Activated T-cell treated with anti-CD3 and anti-CD28 coated beads, Interleukin-2, amount 50 U/mL, for 24 hours (primary cell): ENCODE data around the gene SMYD3.
"Not testable (repeated sequence)": the region's sequence is repeated elsewhere in the genome, so short reads cannot be mapped to it uniquely, and the experiment has no call there.

Source experiments
- DNase-seq: peaks from one replicate; pipeline ENCODE4 v3.0.0-alpha.2; 2020
- H3K27ac Mint-ChIP-seq: 2 replicates; pipeline ENCODE4 v1.8.0; 2020; ENCODE audit warnings: mild to moderate bottlenecking, mixed read lengths
- H3K27me3 Mint-ChIP-seq: 2 replicates; pipeline ENCODE4 v1.8.0; 2020; ENCODE audit warnings: mixed read lengths
- H3K36me3 Mint-ChIP-seq: 2 replicates; pipeline ENCODE4 v1.8.0; 2020; ENCODE audit warnings: low read depth, mixed read lengths
- H3K4me1 Mint-ChIP-seq: 2 replicates; pipeline ENCODE4 v1.8.0; 2020; ENCODE audit warnings: low read depth, mixed read lengths
- H3K4me3 Mint-ChIP-seq: 2 replicates; pipeline ENCODE4 v1.8.0; 2020; ENCODE audit warnings: mild to moderate bottlenecking, moderate library complexity, mixed read lengths
- H3K9me3 Mint-ChIP-seq: 2 replicates; pipeline ENCODE4 v1.8.0; 2020; ENCODE audit warnings: mixed read lengths

The SMYD3 gene

DNA sequence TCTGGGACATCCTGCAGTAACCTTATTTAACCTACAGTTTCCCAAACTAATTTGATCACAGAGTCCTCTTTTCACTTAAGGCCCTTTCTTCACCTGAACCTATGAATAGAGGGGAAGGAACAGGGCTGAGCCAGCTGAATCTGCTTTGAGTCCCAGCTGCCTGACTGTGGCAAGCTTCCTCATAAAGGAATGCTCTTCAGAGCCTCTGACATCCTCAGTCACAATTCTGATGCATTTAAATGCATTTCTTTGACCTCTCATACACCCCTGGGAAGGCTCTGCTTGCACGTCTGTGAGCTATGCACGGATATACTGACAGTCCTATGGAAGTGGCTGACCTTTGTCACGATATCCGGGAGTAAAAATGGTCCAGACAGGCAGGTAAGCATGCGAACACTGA lies 673.1 kb downstream of the SMYD3 start:
- H3K9me3 Mint-ChIP-seq = no peaks in the 10 kb centered on the region
- no peak overlapping the region for H3K27ac Mint-ChIP-seq
- H3K27me3 Mint-ChIP-seq = no peaks in the 10 kb centered on the region

DNA sequence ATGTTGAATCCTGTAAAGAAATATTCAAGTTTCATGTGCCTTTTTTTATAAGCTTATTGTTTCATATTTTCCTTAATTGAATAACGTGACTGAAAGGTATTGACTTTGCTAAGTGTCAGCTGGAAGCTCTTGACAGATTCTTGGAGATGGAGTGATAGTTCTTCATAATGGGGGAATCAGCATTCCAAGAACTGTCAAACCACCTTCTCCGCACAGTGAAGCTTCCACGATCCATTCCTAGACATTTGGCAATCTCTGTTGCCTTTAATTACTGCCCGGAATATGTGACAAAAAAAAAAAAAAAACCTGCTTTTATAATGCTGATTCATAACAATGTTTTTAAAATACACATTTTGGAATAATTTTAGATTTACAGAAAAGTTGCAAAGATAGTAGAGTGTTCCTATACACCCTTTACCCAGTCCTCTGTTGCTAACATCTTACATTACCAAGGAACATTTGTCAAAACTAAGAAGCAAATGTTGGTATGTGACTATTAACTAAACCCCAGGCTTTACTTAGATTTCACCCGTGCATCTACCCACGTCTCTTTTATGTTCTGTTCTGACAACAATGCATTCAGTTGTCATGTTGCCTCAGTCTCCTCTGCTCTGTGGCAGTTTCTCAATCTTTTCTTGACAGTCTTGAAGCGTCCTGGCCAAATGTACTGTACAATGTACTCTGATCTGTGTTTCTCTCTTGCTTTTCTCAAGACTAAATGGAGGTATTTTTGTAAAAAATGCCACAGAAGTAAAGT lies 674.1 kb downstream of the SMYD3 start:
- Mint-ChIP-seq H3K4me1 (peaks cover 4% of the 10 kb centered on the region), H3K4me3 (no peak overlapping the region), H3K36me3 (peaks cover 57% of the 10 kb centered on the region), H3K27me3 (no peaks in the 10 kb centered on the region), H3K27ac (no peak overlapping the region), H3K9me3 (no peaks in the 10 kb centered on the region)
- DNase-seq = no peak

More for the DNA sequence above, 673.1 kb downstream of the SMYD3 start:
- Mint-ChIP-seq H3K4me1 (peaks cover 5% of the 10 kb centered on the region), H3K36me3 (peaks cover 57% of the 10 kb centered on the region), H3K4me3 (no peak overlapping the region)
- DNase-seq = no peak

DNA sequence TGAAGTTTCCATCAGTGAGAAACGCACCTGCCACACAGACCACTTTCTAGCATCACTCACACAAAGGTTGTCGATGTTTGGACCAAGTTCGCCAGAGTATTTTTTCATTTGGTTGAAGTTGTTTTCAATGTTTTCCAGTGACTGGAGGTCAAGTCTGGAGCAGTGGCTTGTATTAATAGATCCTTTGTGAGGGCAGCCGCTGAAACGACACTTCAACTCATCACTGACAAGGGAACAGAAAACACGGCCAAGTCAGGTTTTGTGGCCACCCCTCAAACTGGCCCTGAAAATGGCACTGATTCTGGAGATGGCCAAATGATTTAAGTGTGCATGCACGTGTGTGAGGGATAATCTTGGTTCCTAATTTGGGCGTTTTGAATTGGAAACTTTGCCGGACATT lies 675.6 kb downstream of the SMYD3 start:
- H3K9me3 Mint-ChIP-seq = peaks cover 7% of the 10 kb centered on the region
- H3K4me3 Mint-ChIP-seq = no peak overlapping the region
- peaks cover 49% of the 10 kb centered on the region for H3K36me3 Mint-ChIP-seq
- no peak overlapping the region for H3K27ac Mint-ChIP-seq
- no peak for DNase-seq
- H3K27me3 Mint-ChIP-seq = no peaks in the 10 kb centered on the region
- no peaks in the 10 kb centered on the region for H3K4me1 Mint-ChIP-seq

DNA sequence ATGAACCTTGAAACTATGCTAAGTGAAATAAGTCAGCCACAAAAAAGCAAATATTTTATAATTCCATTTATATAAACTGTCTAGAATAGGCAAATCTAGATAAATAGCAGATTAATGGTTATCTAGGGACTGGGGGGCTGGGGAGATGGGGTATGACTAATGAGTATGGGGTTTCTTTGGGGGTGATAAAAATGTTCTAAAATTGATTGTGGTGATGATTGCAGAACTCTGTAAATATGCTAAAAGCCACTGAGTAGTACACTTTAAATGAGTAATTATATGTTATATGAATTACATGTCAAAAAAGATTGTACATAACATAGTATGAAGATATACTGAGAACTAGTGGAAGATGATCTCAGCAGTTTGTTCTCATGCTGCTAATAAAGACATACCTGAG lies 677.3 kb downstream of the SMYD3 start:
- Mint-ChIP-seq H3K36me3 (peaks cover 49% of the 10 kb centered on the region), H3K27me3 (no peaks in the 10 kb centered on the region), H3K27ac (no peak overlapping the region)

DNA sequence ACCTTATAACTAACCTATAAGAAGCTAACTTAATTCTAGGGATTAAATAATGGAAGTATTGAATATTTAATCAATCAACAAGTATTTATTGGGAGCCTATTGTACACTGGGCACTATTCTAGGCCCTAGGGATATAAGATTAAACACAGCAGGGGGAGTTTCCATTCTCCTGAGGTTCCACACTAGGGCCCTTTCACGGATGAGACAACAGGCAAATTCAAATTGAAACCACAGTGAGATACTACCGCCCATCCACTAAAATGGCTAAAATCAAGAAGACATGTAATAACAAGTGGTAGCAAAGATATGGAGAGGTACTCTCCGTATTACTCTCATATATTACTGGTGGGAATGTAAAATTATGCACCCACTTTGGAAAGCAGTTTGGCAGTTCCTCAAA lies 677.9 kb downstream of the SMYD3 start:
- Mint-ChIP-seq H3K4me3 (no peak overlapping the region), H3K27ac (no peak overlapping the region), H3K27me3 (no peaks in the 10 kb centered on the region), H3K36me3 (peaks cover 46% of the 10 kb centered on the region), H3K4me1 (no peaks in the 10 kb centered on the region), H3K9me3 (peaks cover 11% of the 10 kb centered on the region)
- DNase-seq = no peak

More for the DNA sequence above, 677.3 kb downstream of the SMYD3 start:
- Mint-ChIP-seq H3K4me1 (no peaks in the 10 kb centered on the region), H3K9me3 (peaks cover 11% of the 10 kb centered on the region), H3K4me3 (no peak overlapping the region)
- DNase-seq = no peak

DNA sequence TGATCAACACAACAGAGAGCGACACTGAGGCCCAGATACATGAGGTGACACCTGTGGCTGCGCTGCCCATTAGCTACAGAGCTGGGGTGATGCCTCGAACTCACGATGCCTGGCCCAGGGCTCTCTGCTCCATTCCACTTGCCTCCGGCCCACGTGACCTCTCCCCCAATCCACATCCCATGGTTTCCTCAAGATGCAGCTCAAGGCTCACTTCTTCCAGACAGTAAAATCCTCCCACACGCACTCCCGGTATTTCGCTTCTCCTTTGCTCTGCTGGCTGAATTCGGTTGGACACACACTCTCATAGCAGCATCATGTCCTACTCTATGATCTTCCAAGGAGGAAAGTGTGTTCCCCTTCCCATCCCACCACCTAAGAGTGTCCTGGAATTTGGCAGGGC lies 679.8 kb downstream of the SMYD3 start:
- H3K27ac Mint-ChIP-seq = no peak overlapping the region
- H3K4me3 Mint-ChIP-seq = no peak overlapping the region
- H3K9me3 Mint-ChIP-seq = peaks cover 28% of the 10 kb centered on the region
- no peaks in the 10 kb centered on the region for H3K27me3 Mint-ChIP-seq
- H3K36me3 Mint-ChIP-seq = peaks cover 51% of the 10 kb centered on the region
- no peaks in the 10 kb centered on the region for H3K4me1 Mint-ChIP-seq
- DNase-seq = no peak

DNA sequence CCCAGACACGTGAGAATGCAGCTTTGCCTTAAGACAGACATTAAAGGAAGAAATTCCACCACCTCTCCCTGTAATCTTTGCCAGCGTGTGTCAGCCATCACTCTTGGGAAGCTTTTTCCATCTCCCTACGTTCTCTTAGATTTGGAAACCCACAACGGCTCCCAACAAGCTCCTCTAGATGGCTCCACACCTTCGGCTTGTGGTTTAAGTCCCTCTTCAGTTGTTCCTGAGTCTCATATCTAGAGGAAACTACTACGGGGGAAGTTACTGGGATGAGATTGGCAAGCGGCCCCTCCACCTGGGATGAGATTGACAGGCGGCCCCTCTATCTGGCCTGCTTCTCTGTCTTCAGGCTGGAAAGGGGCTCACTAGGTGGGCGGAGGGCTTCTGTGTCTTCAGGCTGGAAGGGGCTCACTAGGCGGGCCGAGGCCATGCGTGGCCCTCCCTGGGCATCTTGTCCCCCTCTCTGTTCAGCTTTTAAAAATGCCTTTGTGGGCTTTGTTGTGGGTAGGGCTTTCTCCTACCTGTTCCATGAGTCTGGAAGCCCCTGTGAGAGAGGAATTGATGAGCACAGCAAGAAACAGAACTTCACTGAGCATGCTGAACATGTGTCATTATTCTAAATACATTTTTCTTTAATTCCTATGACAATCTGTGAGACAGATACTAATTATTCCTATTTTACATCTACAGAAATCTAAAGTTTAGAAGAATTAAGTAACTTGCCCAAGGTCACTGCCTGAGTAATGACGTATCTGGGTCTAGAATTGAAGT lies 681.8 kb downstream of the SMYD3 start:
- no peak overlapping the region for H3K27ac Mint-ChIP-seq
- DNase-seq = no peak
- H3K4me3 Mint-ChIP-seq = no peak overlapping the region

DNA sequence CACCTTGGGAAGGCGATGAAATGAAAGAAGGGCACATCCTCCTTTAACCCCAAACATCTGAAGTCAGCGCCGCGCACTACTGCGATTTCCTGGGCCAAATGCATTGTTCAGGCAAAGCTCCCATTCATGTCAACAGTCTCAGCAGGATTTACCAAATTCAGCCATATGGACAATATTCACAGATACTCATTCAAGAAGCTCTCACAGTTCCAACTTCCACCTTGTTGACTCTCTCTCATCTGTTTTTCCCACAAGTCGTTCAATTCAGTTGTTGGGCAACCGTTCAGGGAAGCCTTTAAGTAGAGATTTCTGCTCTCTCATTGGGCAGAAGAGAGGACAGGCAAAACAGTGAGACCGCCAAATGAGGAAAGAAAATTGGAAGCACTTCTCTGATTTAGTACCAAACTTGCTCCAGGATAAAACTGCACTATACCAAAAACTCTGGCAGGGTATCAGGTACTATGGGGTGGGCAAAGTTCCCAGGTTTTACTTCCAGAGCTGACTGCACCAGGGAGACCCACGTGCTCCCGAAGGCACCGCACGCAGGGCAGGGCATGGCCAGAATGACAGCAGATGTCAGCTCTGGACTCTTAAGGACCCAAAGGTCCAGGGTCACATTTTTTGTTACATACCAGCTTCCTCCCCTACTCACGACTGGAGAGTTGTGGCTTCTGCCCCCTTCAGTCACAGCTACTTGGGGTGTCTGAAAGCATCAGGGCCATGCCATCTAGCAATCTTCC lies 683.5 kb downstream of the SMYD3 start:
- Mint-ChIP-seq H3K36me3 (peaks cover 38% of the 10 kb centered on the region), H3K27me3 (no peaks in the 10 kb centered on the region), H3K27ac (no peak overlapping the region), H3K4me3 (no peak overlapping the region), H3K4me1 (no peaks in the 10 kb centered on the region), H3K9me3 (peaks cover 28% of the 10 kb centered on the region)
- DNase-seq = no peak

More for the DNA sequence above, 681.8 kb downstream of the SMYD3 start:
- no peaks in the 10 kb centered on the region for H3K27me3 Mint-ChIP-seq
- H3K9me3 Mint-ChIP-seq = peaks cover 28% of the 10 kb centered on the region
- H3K36me3 Mint-ChIP-seq = peaks cover 41% of the 10 kb centered on the region
- no peaks in the 10 kb centered on the region for H3K4me1 Mint-ChIP-seq

DNA sequence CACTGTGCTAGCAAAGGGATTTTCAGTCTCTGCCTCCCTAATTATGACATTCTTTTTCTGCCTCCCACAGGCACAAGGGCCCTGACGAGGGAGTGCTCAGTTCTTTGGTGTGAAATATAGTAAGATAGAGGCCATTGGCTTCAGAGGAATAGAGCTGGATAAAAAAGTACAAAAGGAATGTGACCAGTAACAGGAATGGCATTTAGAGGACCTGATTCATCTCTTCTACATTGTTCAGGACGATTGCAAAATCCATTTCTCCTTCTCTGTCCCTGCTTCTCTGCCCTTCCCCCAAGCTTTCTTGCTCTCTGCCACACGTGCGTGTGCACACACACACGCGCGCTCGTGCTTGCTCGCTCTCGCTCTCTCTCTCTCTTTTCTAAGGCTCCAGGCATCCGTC lies 684.1 kb downstream of the SMYD3 start:
- DNase-seq = no peak
- Mint-ChIP-seq H3K36me3 (peaks cover 35% of the 10 kb centered on the region), H3K9me3 (peaks cover 28% of the 10 kb centered on the region), H3K4me3 (no peak overlapping the region), H3K27ac (no peak overlapping the region), H3K4me1 (no peaks in the 10 kb centered on the region), H3K27me3 (no peaks in the 10 kb centered on the region)

DNA sequence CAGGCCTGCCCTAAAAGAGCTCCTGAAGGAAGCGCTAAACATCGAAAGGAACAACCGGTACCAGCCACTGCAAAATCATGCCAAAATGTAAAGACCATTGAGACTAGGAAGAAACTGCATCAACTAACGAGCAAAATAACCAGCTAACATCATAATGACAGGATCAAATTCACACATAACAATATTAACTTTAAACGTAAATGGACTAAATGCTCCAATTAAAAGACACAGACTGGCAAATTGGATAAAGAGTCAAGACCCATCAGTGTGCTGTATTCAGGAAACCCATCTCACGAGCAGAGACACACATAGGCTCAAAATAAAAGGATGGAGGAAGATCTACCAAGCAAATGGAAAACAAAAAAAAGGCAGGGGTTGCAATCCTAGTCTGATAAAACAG lies 688.7 kb downstream of the SMYD3 start:
- H3K4me1 Mint-ChIP-seq, H3K36me3 Mint-ChIP-seq, H3K27ac Mint-ChIP-seq, H3K4me3 Mint-ChIP-seq, H3K9me3 Mint-ChIP-seq, DNase-seq, H3K27me3 Mint-ChIP-seq: not testable (repeated sequence)

DNA sequence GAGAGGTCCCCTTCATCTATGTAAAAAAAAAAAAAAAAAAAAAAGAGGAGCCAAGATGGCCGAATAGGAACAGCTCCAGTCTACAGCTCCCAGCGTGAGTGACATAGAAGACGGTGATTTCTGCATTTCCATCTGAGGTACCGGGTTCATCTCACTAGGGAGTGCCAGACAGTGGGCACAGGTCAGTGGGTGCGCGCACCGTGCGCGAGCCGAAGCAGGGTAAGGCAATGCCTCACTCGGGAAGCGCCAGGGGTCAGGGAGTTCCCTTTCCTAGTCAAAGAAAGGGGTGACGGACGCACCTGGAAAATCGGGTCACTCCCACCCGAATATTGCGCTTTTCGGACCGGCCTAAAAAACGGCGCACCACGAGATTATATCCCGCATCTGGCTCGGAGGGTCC lies 690.6 kb downstream of the SMYD3 start:
- H3K27ac Mint-ChIP-seq, H3K27me3 Mint-ChIP-seq, H3K9me3 Mint-ChIP-seq, H3K36me3 Mint-ChIP-seq, H3K4me3 Mint-ChIP-seq, DNase-seq, H3K4me1 Mint-ChIP-seq: not testable (repeated sequence)

DNA sequence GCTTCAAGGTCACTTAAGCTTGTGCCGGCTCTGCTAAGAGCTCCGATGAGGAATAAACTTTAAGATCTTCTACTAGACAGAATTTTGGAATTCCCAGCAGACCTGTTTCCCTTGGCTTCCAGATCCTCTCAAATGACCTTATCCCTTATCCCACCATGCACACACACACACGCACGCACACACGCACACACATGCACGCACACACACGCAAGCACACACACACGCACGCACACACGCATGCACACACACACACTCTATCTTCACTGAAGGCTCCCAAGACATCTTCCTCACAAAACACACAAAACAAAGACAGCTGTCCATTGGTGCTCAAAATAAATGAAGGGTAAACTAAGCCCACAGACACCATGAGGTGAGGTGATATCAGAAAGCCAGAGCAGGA lies 692.4 kb downstream of the SMYD3 start:
- Mint-ChIP-seq H3K36me3 (no peaks in the 10 kb centered on the region), H3K27ac (no peak overlapping the region), H3K4me3 (no peak overlapping the region), H3K4me1 (no peaks in the 10 kb centered on the region), H3K27me3 (no peaks in the 10 kb centered on the region), H3K9me3 (no peaks in the 10 kb centered on the region)
- DNase-seq = no peak

DNA sequence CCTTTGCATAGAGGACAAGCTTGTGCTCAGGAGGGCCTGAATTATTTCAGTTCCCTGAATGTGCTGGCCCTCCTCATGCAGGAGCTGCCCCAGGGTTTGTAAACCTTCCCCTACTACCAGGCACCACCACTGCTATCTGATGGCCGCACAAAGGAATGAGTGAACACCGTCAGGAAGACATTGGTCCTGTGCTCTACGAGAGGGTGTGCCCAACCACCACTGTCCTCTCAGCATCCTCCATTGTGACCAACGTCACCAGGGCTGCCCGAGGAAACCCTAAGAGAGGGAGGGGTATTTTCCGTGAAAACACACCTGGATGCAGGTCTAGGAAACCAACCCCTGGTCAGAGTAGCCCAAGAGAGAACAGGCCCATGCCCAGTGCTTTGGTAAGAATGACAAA lies 694.8 kb downstream of the SMYD3 start:
- H3K4me3 Mint-ChIP-seq = no peak overlapping the region
- no peak overlapping the region for H3K27ac Mint-ChIP-seq
- H3K4me1 Mint-ChIP-seq = peaks cover 4% of the 10 kb centered on the region
- H3K9me3 Mint-ChIP-seq = no peaks in the 10 kb centered on the region
- H3K27me3 Mint-ChIP-seq = no peaks in the 10 kb centered on the region
- DNase-seq = no peak
- no peaks in the 10 kb centered on the region for H3K36me3 Mint-ChIP-seq

DNA sequence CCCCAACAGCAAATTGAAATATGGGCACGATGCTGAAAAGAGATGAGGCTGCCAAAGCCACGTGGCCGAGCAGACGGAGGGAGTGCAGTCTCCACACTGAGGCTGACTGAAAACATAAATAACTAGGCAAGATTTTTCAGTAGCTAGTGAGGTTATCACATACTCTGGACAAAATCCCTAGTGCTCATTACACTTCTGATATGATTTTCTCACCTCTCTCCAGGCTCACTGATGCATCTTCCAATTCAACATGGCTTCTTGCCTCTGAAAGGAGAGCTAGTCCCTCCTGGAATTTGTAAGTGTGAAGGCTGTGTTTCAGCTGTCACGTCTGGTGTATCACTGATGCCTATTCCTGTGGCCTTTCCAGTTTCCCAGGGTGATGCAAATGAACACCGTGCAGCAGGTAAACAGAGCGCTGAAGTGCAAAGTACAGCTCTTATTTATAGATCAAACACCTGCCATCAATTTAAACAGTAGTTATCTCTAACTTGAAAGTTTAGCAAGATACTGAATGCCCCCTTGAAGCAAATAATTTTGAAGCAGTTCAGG lies 696.2 kb downstream of the SMYD3 start:
- Mint-ChIP-seq H3K9me3 (no peaks in the 10 kb centered on the region), H3K36me3 (no peaks in the 10 kb centered on the region), H3K27ac (no peak overlapping the region), H3K27me3 (no peaks in the 10 kb centered on the region), H3K4me3 (no peak overlapping the region), H3K4me1 (peaks cover 4% of the 10 kb centered on the region)
- DNase-seq = no peak
